ENCODE results near the gene MYO1H.
"Not testable (repeated sequence)": the region's sequence is repeated elsewhere in the genome, so short reads cannot be mapped to it uniquely, and the experiment has no call there.

MYO1H gene

GRCh38 chr12:109406147-109406546 is 58.4 kb downstream of the MYO1H start:
- in situ Hi-C loops (cut with MboI; ENCODE audit: low sequenced_read_pairs) = not testable (repeated sequence)

GRCh38 chr12:109418848-109419480 is 71.3 kb downstream of the MYO1H start:
- in situ Hi-C loops (cut with MboI; ENCODE audit: low sequenced_read_pairs) = no loop called here

GRCh38 chr12:109421355-109422087 is 73.8 kb downstream of the MYO1H start:
- in situ Hi-C loops (cut with MboI; ENCODE audit: low sequenced_read_pairs) = no loop called here

- in situ Hi-C loops (cut with MboI; ENCODE audit: low sequenced_read_pairs) = no loop called here
Observed at GRCh38 chr12:109422251-109422650, 74.6 kb downstream of the MYO1H start.

- in situ Hi-C loops (cut with MboI; ENCODE audit: low sequenced_read_pairs) = no loop called here
Observed at GRCh38 chr12:109423392-109423791, 75.7 kb downstream of the MYO1H start.

GRCh38 chr12:109428037-109428629 is 80.4 kb downstream of the MYO1H start:
- in situ Hi-C loops (cut with MboI; ENCODE audit: low sequenced_read_pairs) = no loop called here

- in situ Hi-C loops (cut with MboI; ENCODE audit: low sequenced_read_pairs) = not testable (repeated sequence)
Observed at GRCh38 chr12:109428804-109429203, 81.1 kb downstream of the MYO1H start.

GRCh38 chr12:109430244-109430643 is 82.5 kb downstream of the MYO1H start:
- in situ Hi-C loops (cut with MboI; ENCODE audit: low sequenced_read_pairs) = no loop called here

GRCh38 chr12:109432431-109432830 is 84.7 kb downstream of the MYO1H start:
- in situ Hi-C loops (cut with MboI; ENCODE audit: low sequenced_read_pairs) = no loop called here

- in situ Hi-C loops (cut with MboI; ENCODE audit: low sequenced_read_pairs) = no loop called here
Observed at GRCh38 chr12:109432842-109433304, 85.2 kb downstream of the MYO1H start.

GRCh38 chr12:109433618-109434017 is 85.9 kb downstream of the MYO1H start:
- in situ Hi-C loops (cut with MboI; ENCODE audit: low sequenced_read_pairs) = no loop called here

GRCh38 chr12:109434582-109434981 is 86.9 kb downstream of the MYO1H start:
- in situ Hi-C loops (cut with MboI; ENCODE audit: low sequenced_read_pairs) = no loop called here

- in situ Hi-C loops (cut with MboI; ENCODE audit: low sequenced_read_pairs) = no loop called here
Observed at GRCh38 chr12:109435428-109436187, 87.9 kb downstream of the MYO1H start.

- in situ Hi-C loops (cut with MboI; ENCODE audit: low sequenced_read_pairs) = no loop called here
Observed at GRCh38 chr12:109436188-109436560, 88.5 kb downstream of the MYO1H start.

GRCh38 chr12:109439181-109439580 is 91.5 kb downstream of the MYO1H start:
- in situ Hi-C loops (cut with MboI; ENCODE audit: low sequenced_read_pairs) = no loop called here

- in situ Hi-C loops (cut with MboI; ENCODE audit: low sequenced_read_pairs) = not testable (repeated sequence)
Observed at GRCh38 chr12:109439951-109440350, 92.3 kb downstream of the MYO1H start.

GRCh38 chr12:109440851-109441490 is 93.3 kb downstream of the MYO1H start:
- in situ Hi-C loops (cut with MboI; ENCODE audit: low sequenced_read_pairs) = no loop called here

GRCh38 chr12:109443794-109444193 is 96.1 kb downstream of the MYO1H start:
- in situ Hi-C loops (cut with MboI; ENCODE audit: low sequenced_read_pairs) = no loop called here

GRCh38 chr12:109444259-109444658 is 96.6 kb downstream of the MYO1H start:
- in situ Hi-C loops (cut with MboI; ENCODE audit: low sequenced_read_pairs) = no loop called here

GRCh38 chr12:109445191-109445609 is 97.5 kb downstream of the MYO1H start:
- in situ Hi-C loops (cut with MboI; ENCODE audit: low sequenced_read_pairs) = no loop called here

GRCh38 chr12:109446869-109447268 is 99.2 kb downstream of the MYO1H start:
- in situ Hi-C loops (cut with MboI; ENCODE audit: low sequenced_read_pairs) = no loop called here
